COLO668 (cell line): ENCODE data around the gene ARAP1.

Experiments
- DNase-seq: peaks from one replicate; lab custom pipeline; 2025; ENCODE audit not compliant: unreplicated experiment; lab: John Stamatoyannopoulos, UW

The ARAP1 gene

DNA sequence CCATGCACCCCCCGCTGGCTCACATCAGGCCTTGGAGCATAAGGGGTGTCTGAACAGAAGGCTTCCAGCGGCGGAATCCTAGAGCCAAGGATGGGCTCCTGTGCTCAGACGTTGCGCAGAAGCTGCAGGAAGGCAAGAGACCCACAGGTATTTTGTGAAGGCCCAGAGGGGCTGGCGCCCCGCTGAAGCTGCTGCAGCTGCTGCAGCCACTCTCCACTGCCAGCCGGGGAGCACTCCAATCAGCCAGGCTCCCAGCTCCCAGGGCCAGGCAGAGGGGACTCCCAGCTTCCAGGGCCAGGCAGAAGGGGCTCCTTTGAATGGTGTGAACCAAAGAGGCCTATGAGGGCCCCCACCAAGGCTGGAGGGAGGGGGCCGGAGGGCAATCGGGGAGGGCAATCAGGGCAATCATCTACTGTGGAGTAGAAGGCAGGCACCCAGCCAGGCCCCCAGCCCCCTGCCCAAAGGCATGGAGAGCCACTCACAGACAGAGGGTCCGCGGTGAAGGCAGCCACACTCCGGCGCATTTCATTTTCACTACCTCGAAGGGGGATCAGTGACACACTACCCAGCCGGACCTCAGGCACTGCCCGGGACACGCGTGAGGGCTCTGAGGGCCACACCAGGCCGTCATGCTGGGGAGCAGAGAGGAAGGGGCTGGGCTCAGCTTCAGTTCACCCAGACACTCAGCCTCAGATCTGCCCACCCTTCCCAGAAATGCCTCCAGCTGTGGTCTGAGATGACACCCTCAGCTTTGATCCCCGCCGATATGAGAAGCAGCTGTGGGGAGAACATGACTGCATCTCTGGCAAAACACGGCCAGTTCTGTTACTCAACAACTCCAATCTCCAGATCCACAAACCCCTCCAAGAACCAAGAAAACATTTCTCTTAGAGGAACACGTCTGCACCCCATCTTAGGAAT lies 66.4 kb downstream of the ARAP1 start:
- DNase-seq, result no peak

DNA sequence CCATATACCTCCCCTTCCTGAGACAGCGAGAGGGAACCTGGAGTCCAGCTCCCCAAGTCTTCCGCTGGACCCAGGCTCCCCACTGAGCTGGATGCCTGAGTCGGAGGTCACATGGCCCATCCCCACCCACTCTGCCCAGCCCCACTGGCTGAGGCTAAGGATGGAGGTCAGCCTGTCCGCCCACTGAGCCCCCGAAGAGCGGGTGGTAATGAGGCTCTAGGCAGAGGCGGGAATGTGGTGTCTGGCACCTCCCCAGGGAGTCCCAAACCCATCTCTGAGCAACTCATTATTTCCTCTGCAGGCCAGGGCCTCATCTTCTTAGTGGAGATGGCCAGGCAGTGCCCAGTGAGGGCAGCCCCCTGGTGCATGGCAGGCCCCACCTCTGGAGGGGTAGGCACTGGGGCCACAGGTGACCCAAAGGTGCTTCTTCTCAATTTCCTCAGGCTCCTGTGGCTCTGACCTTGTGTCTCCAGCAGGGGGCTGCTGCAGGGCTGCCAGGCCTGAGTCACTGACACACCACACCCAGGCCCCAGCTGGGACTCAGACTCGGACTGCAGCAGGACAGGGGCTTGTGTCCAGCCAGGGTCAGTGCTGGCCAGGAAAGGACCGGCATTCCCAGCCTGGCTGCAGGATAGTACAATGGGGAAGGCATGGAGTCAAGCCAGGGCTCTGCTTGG lies 67.8 kb downstream of the ARAP1 start:
- peak; percentile 17 for DNase-seq

DNA sequence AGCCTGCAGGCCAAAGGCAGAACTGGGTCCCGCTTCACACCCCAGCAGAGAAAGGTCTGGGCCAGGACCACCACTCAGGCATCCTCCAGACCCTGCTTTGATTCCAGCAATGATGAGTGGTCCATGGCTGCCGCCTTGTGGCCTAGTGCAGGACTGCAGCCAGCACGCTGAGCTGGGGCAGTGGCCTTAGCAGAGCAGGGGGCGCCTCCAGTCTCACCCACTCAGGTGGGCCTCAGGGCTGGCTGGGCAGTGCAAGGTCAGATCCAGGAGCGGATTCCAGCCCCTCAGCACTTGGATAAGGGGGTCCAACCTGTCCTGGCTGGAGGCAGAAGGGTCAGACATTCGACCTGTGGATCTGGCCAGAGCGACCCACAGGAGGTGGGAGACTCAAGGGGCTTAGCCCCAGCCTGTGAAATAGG lies 68.4 kb downstream of the ARAP1 start:
- peak; percentile 18 for DNase-seq

DNA sequence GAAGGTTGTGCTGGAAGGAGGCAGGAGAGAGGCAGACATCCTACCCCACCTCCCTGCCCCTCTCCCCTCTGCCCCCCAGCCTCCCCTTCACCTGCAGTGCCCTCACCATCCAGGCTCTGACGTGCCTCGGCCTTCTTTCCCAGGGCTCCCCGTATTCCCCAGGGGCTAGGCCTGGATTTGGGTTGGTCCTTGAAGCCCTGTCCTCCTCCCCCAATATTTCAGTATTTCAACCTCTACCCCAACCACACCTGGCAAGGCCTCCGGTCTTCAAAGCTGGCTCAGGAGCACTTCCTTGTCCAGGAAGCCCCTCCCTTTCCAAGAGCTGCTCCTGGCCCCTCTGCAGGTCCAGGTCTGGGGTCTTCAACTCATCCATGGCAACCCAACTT lies 69.4 kb downstream of the ARAP1 start:
- DNase-seq, result no peak

DNA sequence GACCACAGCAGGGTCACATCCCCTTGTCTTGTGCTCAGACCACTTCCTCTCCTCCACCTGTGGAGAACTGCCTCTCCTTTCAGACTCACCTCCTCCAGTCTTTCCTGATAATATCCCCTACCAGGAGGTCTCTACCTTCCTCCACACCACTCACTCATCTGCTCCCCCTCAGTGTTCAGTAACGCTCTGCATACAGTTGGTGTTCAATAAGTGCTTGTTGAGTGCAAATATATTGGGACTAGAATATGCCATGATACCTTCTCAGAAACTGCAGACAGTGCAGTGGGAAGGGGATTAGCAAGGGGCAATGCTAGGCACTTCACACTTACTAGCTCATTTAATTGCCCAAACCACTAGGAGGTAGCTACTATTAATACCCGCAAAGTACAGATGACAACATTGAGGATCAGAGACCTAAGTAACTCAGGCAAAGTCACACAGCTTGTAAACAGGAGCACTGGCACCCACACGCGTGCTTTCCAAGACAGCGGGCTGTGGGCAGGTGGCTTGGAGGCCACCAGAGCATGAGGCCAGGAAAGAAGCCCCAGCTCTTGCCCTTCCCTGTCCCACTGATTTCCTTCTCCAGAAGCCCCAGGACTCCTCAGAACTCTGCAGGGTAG lies 69.9 kb downstream of the ARAP1 start:
- DNase-seq, result no peak

DNA sequence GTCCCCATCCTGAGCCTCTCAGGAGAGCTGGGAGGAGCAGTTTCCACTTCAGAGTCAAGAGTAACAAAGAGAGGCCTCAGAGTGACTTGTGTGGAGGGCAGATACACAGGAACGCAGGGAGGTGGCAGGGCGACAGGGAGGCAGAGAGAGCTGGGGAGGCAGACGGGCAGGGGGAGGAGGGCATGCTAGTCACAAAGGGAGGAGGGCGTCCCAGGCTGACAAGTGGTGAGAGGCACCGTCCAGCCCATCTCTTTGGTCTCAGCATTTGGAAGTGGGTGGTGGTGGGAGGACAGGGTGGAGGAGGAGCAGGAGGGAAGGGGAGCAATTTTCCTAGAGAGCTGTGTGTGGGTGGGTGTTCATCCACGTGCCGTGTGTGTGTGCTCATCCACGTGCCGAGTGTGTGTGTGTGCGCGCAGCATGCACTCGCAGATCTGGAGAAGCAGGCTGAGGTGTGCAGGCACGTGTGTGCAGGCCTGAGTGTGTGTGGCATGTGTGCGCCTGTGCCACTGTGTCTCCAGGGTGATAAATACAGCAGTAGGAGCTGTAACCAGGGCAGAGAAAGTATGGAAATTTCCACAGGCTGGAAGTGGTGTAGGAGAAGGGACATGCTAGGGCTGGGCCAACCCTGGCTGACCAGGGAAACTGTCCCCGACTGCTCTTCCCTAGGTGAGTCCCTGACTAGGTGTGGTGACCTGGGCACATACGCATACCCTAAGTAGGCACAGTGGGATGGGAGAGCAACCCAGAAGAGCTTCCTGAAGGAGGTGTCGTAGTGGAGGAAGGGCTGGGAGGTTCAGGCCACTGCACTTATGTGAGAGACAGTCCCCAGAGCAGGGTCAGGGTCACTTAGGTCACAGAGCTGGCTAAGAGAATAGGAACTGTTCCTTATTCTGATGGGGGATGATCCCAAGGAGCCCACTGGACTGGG lies 70.7 kb downstream of the ARAP1 start:
- no peak for DNase-seq

DNA sequence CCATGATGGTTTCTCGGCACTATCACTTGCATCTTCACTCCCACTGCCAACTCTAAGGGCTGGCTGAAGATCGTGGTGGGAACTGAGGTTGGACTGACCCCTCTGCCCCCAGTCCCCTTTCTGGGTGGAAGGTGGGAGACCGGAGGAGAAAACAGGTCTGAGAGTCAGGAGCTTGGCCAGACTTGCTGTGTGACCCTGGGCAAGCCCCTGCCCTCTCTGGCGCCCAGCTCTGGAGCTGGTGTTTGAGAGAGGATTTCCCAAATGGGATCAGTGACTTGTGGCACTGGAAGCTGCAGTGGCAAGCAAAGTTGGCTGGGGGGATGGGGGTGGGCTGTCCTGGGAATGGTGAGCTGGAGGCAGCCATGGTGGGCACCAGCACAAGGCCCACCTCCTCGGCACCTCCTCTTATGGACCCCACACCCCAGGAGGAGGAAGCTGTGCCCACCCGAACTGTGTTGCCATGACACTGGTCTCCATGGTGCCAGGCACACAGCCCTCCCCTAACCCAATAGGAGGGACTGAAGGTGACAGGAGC lies 71.5 kb downstream of the ARAP1 start:
- DNase-seq, result no peak

DNA sequence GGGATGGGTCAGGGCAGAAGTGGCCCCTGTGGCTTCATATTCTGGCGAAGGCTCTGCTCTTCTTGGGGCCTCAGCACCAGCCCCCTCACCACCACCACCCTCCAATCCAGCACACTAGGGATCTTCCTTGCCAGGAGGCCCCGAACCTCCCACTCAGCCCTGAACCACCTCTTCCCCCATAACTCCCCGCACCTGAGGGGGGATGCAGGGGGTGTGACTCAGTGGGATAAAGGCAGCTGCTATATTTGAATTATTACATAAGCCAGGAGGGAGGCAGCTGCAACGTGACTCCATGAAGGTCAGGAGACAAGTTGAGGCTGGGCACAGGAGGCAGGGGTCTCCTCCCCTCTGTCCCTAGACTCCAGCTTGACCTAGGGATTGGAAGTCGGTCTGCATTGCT lies 72.3 kb downstream of the ARAP1 start:
- DNase-seq, result no peak

DNA sequence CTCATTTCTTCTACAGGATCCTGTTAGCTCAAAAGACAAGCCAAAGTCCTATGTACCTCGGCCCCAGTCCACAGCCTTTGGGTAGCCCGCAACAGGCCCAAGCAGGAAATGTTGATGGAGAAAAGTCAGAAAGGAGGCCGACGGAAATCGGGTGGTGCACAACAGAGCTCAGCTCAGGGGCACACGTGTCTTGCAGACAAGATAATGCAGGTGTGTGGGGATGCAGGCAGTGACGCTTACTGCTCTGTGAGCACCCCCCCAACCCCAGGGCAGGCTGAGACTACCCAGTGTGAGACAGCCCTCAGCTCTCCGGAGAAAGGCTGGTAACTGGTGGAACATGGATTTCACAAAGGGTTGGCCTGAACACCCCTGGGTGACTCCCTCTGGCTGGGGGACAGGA lies 73.7 kb downstream of the ARAP1 start:
- DNase-seq, result no peak

DNA sequence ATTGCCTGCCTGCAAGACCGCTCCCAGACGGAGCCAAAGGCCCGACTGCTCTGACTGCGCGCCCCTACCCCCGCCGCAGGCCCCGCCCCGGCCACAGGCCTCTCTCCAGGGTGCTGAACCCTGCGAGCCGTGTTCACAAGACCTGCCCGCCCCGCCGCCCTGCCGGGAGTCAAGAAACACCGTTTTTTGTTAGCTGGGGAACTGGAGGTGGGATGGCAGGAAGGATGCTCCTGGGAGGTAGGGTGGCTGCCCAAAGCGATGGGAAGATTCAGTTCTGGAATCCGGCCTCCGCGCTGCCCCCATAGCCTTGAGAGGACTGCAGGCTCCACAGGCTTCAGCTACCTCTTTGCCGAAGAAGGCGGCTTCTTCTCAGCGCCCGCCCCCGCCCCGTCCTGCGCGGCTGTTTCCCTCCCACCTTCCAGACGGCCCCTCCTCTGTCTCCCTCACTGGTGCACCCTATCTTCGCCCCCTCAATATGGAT lies 75.3 kb downstream of the ARAP1 start:
- no peak for DNase-seq

DNA sequence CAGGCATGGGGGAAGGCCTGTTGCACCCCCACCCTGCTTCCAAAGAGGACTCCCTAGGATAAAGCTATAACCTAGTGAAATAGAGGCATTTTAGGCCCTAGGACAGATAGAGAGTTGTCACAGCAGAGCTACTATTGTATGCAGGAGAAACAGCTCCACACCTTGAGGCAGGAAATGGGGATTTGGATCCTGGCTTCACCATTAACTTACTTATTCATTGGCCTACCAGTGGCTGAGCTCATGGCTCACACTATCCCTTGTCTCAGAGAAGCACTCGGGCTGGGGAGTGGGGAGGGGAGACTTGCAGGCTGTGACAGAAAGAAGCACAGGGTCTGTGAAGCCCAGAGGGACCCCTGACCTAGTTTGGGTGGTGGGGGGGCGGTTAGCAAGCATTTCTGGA lies 77.0 kb downstream of the ARAP1 start:
- DNase-seq, result no peak

DNA sequence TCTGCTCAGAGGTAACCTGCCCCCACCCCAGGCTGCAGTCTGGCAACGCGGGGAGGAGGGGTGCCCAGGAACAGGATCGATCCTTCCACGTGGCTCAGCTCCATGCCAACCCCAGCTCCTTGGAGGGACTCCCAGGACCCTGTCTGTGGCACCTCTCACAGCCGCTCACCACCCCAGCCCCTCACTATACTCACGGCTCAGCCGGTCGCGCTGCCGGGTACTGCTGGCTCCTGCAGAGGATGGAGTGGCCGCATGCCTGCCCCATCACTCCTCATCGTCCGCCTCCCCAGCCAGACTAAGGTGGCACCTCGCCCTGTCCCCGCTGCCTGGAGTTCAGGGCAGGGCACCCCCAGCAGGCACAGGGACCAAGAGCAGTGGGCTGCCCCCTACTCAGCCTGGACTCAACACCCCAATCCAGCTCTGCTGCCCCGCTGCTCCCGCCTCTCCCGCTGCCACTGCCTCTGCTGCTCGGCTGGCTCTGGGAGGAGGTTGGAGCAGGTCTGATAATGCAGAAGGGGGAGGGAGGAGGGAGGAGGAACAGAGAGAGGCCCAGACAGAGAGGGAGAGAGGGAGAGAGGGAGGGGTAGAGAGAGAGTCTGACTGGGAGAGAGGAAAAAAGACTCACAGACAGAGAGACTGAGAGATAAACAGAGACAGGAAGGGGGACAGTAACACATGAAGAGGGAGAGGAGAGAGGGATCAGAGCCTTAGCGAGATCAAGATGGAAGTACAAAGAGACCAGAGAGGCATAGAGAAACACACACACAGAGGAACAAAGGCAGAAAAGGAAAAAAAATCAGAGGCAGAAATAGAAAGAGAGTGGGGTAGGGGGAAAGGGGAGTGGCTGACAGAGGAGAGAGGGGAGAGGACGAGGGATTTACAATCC lies 78.0 kb downstream of the ARAP1 start, which contains the start of gene PDE2A:
Gene PDE2A (minus strand): TSS at position 480 of the 886 bp plus-strand sequence. CDS start 215 bp downstream, at position 265.
- no peak for DNase-seq

DNA sequence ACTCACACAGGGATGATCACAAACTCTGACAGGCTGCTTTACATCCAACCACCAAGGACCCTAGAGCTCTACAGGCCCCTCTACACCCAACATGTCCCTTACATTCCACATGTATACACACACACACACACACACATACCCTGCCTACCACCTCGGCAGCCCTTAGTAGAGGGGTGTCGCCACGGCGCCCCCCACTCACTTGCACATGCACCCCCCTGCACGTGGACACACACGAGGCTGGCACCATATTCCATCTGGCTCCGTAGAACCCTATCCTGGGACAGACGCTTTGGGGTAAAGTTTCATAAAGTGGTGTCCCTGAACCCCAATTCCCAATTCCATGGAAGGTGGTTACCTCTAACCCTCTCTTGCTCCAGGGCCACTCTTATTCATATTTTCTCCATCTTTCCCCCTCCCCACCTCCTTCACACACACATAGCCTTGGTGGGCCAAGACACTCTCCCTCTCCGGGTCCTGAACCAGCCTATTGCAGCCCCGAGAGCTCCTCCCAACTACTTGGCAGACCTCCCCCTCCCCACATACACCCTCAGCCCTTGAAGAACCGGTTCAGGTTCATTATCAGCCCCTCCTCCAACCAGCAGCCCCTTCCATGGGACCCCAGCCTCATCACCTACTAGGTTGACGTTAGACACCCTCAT lies 78.8 kb downstream of the ARAP1 start:
- no peak for DNase-seq

DNA sequence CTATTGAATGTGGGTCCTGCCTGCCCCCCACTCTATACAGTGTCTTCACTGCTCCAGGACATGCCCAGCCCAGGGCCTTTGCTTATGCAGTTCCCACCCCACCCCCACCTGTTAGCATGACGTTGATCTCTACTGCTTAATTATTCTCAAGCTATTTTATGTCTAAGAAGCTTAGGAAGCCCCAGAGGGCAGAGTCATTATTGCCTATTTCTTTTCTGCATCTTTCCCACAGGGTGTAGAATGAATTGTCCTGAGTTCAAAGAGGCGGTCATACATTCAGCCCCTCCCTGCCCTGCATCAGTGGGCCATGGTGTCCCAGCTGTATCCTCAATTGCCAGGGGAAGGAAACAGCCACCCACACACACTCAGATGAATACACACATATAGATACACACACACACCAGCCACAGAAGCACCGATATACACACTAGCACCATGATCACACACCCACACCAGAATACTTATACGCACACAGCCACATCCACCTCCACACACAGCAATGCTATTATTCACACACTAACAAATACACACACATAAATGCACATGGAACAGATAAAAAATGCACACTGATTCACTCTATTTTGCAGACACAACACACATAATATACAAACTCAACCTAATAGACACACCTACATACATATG lies 79.5 kb downstream of the ARAP1 start:
- DNase-seq, result no peak

DNA sequence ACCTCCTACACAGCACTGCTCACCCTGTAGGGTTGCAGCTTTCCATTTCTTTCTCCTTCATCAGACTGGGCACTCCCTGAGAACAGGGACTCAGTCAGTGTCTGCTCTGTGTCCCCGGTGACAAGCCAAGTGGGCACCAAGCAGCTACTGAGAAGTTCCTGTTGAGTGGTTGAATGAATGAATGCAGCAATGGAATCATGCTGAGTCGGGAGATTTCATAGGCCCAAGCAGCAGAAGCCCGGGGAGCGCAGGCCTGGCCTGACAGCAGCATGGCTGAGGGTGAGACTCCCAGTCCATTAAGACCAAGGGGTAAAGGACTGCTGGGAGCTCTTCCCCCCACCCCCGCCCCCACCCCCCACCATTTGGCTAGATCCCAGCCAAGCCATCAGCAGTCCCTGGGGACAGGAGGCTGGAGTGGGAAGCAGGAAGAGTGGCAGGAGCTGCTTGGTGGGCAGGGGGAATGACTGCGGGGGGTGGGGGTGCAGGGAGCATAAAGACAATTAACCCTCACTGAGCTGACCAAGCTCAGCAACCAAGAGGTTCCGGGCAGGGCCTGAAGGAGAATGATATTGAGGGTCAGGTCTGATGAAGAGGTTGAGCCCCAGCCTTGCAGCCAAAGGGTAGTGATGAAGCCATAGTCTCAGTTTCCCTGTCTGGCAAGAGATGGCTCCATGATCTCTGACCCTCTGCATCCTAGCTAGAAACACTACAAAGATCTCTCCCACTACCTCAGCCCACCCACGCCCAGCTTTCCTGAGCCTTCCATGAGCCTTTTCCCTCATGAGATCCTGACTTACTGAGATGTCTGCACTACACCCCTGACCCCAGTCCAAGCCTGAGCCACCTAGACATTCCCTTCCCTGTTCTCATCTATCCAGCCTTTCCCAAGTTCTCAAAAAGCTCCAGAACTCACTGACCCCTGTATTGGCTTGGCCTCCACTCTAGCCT lies 80.8 kb downstream of the ARAP1 start:
- no peak for DNase-seq

DNA sequence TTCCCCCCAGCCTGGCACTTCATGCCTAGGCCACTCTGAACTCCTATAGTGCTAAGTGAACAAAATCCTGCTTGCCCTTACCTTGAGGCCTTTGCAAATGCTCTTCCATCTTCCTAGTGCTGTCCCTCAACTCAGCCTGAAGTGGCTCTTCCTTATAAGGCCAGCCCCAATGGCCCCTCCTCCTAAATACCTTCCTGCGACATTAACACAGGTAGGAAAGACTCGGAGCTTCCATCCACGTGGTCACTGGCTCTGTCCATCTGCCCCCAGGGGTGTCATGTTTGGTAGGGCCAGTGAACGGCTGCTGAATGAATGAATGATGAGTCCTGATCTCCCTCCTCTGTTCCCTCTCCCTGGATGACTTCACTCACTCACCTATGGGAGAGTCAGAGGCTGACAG lies 82.2 kb downstream of the ARAP1 start:
- DNase-seq, result no peak

DNA sequence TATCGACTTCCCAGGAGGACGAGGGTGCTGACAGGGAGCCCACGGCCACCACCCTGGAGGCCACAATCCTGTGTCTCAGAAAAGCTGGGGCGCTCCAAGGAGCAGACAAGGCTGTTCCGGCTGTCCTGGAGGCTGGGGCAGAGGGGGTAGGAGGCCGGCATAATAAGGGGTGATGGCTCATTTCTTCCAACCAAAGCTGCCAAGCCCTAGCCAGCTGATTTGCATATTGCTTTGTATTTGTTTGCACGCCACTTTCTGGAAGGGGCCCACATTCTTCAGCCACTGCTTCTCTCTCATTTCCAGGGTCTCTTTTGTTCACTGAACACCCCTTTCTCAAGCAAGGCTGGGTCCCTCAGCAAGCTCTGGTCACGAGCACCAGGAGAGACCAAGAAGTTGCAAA lies 82.7 kb downstream of the ARAP1 start:
- DNase-seq, result no peak
